ENCODE results near the gene VAV2. TPM values are rescaled to one million over a fixed set of nuclear protein-coding genes. Genes with fewer than 3 reads are reported as not detected.

The VAV2 gene
- total RNA-seq, 1 experiment from 2014 or later, result 30.7 TPM

GRCh38 chr9:133742849-133743444 lies 249.2 kb downstream of the VAV2 start:
- Mint-ChIP-seq H3K4me3 (ENCODE audit: low read depth, unreplicated experiment) (no peak overlapping the region), H3K9me3 (ENCODE audit: low read depth, unreplicated experiment) (no peaks in the 10 kb centered on the region), H3K36me3 (ENCODE audit: insufficient read depth, unreplicated experiment) (no peaks in the 10 kb centered on the region), H3K27me3 (ENCODE audit: unreplicated experiment) (peaks cover 60% of the 10 kb centered on the region), H3K4me1 (ENCODE audit: low read depth, unreplicated experiment) (no peaks in the 10 kb centered on the region), H3K27ac (ENCODE audit: unreplicated experiment) (no peak overlapping the region)
- intact Hi-C loops (cut with micrococcal nuclease; ENCODE audit: unreplicated experiment), result no loop called here
- DNase-seq, result peak; percentile 83
- peak; percentile 91 for TF ChIP-seq CTCF (IDR thresholded peaks at IDR 0.05; ENCODE audit: unreplicated experiment)
- CTCF ChIA-PET, result interaction anchor here (0.9 to 1.6 kb wide), 6 partner anchors 10 to 251 kb away, joined by 3 to 7 read pairs (median 4); no protein-coding TSS in a partner anchor
- BruUV-seq (replicated peaks), result no TSS peak

GRCh38 chr9:133742251-133742650 lies 249.9 kb downstream of the VAV2 start:
- H3K36me3 Mint-ChIP-seq (ENCODE audit: insufficient read depth, unreplicated experiment), result no peaks in the 10 kb centered on the region

GRCh38 chr9:133741716-133742115 lies 250.4 kb downstream of the VAV2 start:
- no peak overlapping the region for H3K4me3 Mint-ChIP-seq (ENCODE audit: low read depth, unreplicated experiment)

More at GRCh38 chr9:133742251-133742650, 249.9 kb downstream of the VAV2 start:
- CTCF ChIA-PET, result interaction anchor here (0.9 to 1.6 kb wide), 5 partner anchors 9 to 252 kb away, joined by 3 to 7 read pairs (median 3); no protein-coding TSS in a partner anchor
- Mint-ChIP-seq H3K9me3 (ENCODE audit: low read depth, unreplicated experiment) (no peaks in the 10 kb centered on the region), H3K27ac (ENCODE audit: unreplicated experiment) (no peak overlapping the region), H3K27me3 (ENCODE audit: unreplicated experiment) (peaks cover 53% of the 10 kb centered on the region), H3K4me3 (ENCODE audit: low read depth, unreplicated experiment) (no peak overlapping the region), H3K4me1 (ENCODE audit: low read depth, unreplicated experiment) (no peaks in the 10 kb centered on the region)
- no peak for DNase-seq
- no peak for TF ChIP-seq CTCF (IDR thresholded peaks at IDR 0.05; ENCODE audit: unreplicated experiment)
- BruUV-seq (replicated peaks), result no TSS peak
- intact Hi-C loops (cut with micrococcal nuclease; ENCODE audit: unreplicated experiment), result no loop called here

GRCh38 chr9:133740911-133741310 lies 251.2 kb downstream of the VAV2 start:
- no peak overlapping the region for H3K27ac Mint-ChIP-seq (ENCODE audit: unreplicated experiment)
- CTCF ChIA-PET, result no interaction called here
- TF ChIP-seq CTCF (IDR thresholded peaks at IDR 0.05; ENCODE audit: unreplicated experiment), result no peak
- peaks cover 3% of the 10 kb centered on the region for H3K36me3 Mint-ChIP-seq (ENCODE audit: insufficient read depth, unreplicated experiment)
- DNase-seq, result no peak
- H3K9me3 Mint-ChIP-seq (ENCODE audit: low read depth, unreplicated experiment), result no peaks in the 10 kb centered on the region
- intact Hi-C loops (cut with micrococcal nuclease; ENCODE audit: unreplicated experiment), result no loop called here
- H3K27me3 Mint-ChIP-seq (ENCODE audit: unreplicated experiment), result peaks cover 50% of the 10 kb centered on the region
- H3K4me3 Mint-ChIP-seq (ENCODE audit: low read depth, unreplicated experiment), result no peak overlapping the region
- BruUV-seq (replicated peaks), result no TSS peak
- H3K4me1 Mint-ChIP-seq (ENCODE audit: low read depth, unreplicated experiment), result no peaks in the 10 kb centered on the region

More at GRCh38 chr9:133741716-133742115, 250.4 kb downstream of the VAV2 start:
- no TSS peak for BruUV-seq (replicated peaks)
- Mint-ChIP-seq H3K27ac (ENCODE audit: unreplicated experiment) (no peak overlapping the region), H3K36me3 (ENCODE audit: insufficient read depth, unreplicated experiment) (no peaks in the 10 kb centered on the region), H3K27me3 (ENCODE audit: unreplicated experiment) (peaks cover 48% of the 10 kb centered on the region), H3K4me1 (ENCODE audit: low read depth, unreplicated experiment) (no peaks in the 10 kb centered on the region), H3K9me3 (ENCODE audit: low read depth, unreplicated experiment) (no peaks in the 10 kb centered on the region)
- CTCF ChIA-PET, result interaction anchor here (1.6 kb wide), 1 partner anchor 30 kb away, joined by 4 read pairs; no protein-coding TSS in a partner anchor
- no peak for DNase-seq
- intact Hi-C loops (cut with micrococcal nuclease; ENCODE audit: unreplicated experiment), result no loop called here
- TF ChIP-seq CTCF (IDR thresholded peaks at IDR 0.05; ENCODE audit: unreplicated experiment), result no peak

Measured in Calu3 (cell line).